BE2C (cell line): Measurements from ENCODE around the gene C19orf67.
A peak's percentile ranks its signal among the peaks of the same experiment; 100 is the strongest.

ENCODE experiments used
- DNase-seq: peaks from one replicate; pipeline ENCODE4 v3.0.0-alpha.2; 2020
- H3K27me3 ChIP-seq: fragments of 250-450 bp; sonication (Bioruptor Pico); 2 replicates; pipeline ENCODE4 v1.5.1; 2020; ENCODE audit warnings: mild to moderate bottlenecking
- H3K36me3 ChIP-seq: fragments of 250-450 bp; sonication (Bioruptor Pico); 2 replicates; pipeline ENCODE4 v1.5.1; 2020; ENCODE audit warnings: mild to moderate bottlenecking
- H3K4me1 ChIP-seq: fragments of 250-450 bp; sonication (Bioruptor Pico); 2 replicates; pipeline ENCODE4 v1.5.1; 2020
- H3K4me3 ChIP-seq: 2 replicates; pipeline ENCODE4 v1.5.1; 2011; ENCODE audit warnings: low read depth, low read length
- H3K9me3 ChIP-seq: fragments of 250-450 bp; sonication (Bioruptor Pico); 2 replicates; pipeline ENCODE4 v1.5.1; 2020
- CTCF ChIP-seq: IDR thresholded peaks from 2 replicates; pipeline ENCODE4 v1.5.1; 2012; ENCODE audit warnings: mild to moderate bottlenecking, low read depth, low read length

C19orf67 gene

GRCh38 chr19:14094854-14095253 lies 9.3 kb upstream of the C19orf67 start:
- Histone ChIP-seq H3K36me3 (0 out of 2 replicates have a peak, but pooled peaks cover 12% of the 10 kb centered on the region), H3K9me3 (peaks cover 6% of the 10 kb centered on the region), H3K4me3 (no peak overlapping the region), H3K4me1 (no peaks in the 10 kb centered on the region), H3K27me3 (no peaks in the 10 kb centered on the region)
- no peak for TF ChIP-seq CTCF
- no peak for DNase-seq

GRCh38 chr19:14093117-14093823 lies 7.7 kb upstream of the C19orf67 start:
- no peak for DNase-seq
- peaks cover 19% of the 10 kb centered on the region for H3K36me3 ChIP-seq
- TF ChIP-seq CTCF = no peak

GRCh38 chr19:14091813-14092462 lies 6.4 kb upstream of the C19orf67 start:
- H3K36me3 ChIP-seq = peaks cover 15% of the 10 kb centered on the region
- no peak for DNase-seq
- H3K27me3 ChIP-seq = no peaks in the 10 kb centered on the region
- peak overlapping the region; percentile 69 for H3K4me3 ChIP-seq
- H3K9me3 ChIP-seq = peaks cover 6% of the 10 kb centered on the region
- no peaks in the 10 kb centered on the region for H3K4me1 ChIP-seq
- no peak for TF ChIP-seq CTCF

More at GRCh38 chr19:14093117-14093823, 7.7 kb upstream of the C19orf67 start:
- H3K4me3 ChIP-seq = no peak overlapping the region
- no peaks in the 10 kb centered on the region for H3K27me3 ChIP-seq
- no peaks in the 10 kb centered on the region for H3K4me1 ChIP-seq
- peaks cover 6% of the 10 kb centered on the region for H3K9me3 ChIP-seq

- H3K36me3 ChIP-seq = peaks cover 11% of the 10 kb centered on the region
- peak; percentile 31 for TF ChIP-seq CTCF
- peak; percentile 63 for DNase-seq
Measured at GRCh38 chr19:14091081-14091812, 5.7 kb upstream of the C19orf67 start.

GRCh38 chr19:14090509-14091080 lies 5.0 kb upstream of the C19orf67 start, which contains the start of gene SAMD1:
TSS of gene SAMD1 (minus strand) at chr19:14090751.
- H3K4me1 ChIP-seq = no peaks in the 10 kb centered on the region
- peaks cover 6% of the 10 kb centered on the region for H3K9me3 ChIP-seq
- DNase-seq = peak; percentile 92
- H3K4me3 ChIP-seq = peak within 1 kb of the TSS; percentile 69
- TF ChIP-seq CTCF = no peak
- H3K36me3 ChIP-seq = peaks cover 11% of the 10 kb centered on the region
- H3K27me3 ChIP-seq = no peaks in the 10 kb centered on the region

More at GRCh38 chr19:14091081-14091812, 5.7 kb upstream of the C19orf67 start:
- peaks cover 6% of the 10 kb centered on the region for H3K9me3 ChIP-seq
- H3K4me1 ChIP-seq = no peaks in the 10 kb centered on the region
- H3K4me3 ChIP-seq = peak overlapping the region; percentile 69
- no peaks in the 10 kb centered on the region for H3K27me3 ChIP-seq
